IMR-90 (cell line): ENCODE data around the gene SNRNP25.

ENCODE experiments used
- BHLHE40 ChIP-seq: fragments of 150-350 bp; IDR thresholded peaks from 2 replicates; pipeline ENCODE4 v1.6.1; 2016; ENCODE audit warnings: mild to moderate bottlenecking, low read depth, low read length
- CEBPB ChIP-seq: IDR thresholded peaks from 2 replicates; pipeline ENCODE4 v1.6.1; 2012; ENCODE audit warnings: low read depth, low read length, improper control_type of control experiment
- CHD1 ChIP-seq: IDR thresholded peaks from 2 replicates; pipeline ENCODE4 v1.6.1; 2012; ENCODE audit warnings: low read depth, low read length, improper control_type of control experiment
- CTCF ChIP-seq: conservative IDR thresholded peaks from 2 replicates; pipeline ENCODE4 v1.5.1; 2012; ENCODE audit warnings: mild to moderate bottlenecking, low read depth, low read length, improper control_type of control experiment
- MAZ ChIP-seq: IDR thresholded peaks from 2 replicates; pipeline ENCODE4 v1.6.1; 2012; ENCODE audit warnings: low read depth, mild to moderate bottlenecking, low read length, improper control_type of control experiment, moderate library complexity, borderline replicate concordance
- MXI1 ChIP-seq: IDR thresholded peaks from 2 replicates; pipeline ENCODE4 v1.6.1; 2012; ENCODE audit warnings: low read depth, mild to moderate bottlenecking, low read length, moderate library complexity, borderline replicate concordance
- NFE2L2 ChIP-seq: fragments of 150-350 bp; IDR thresholded peaks from 2 replicates; pipeline ENCODE4 v1.6.1; 2016; ENCODE audit warnings: low read depth, mild to moderate bottlenecking, low read length
- POLR2A ChIP-seq: IDR thresholded peaks from 2 replicates; pipeline ENCODE4 v1.6.1; 2012; ENCODE audit warnings: mild to moderate bottlenecking, low read depth, low read length
- RAD21 ChIP-seq: IDR thresholded peaks from 2 replicates; pipeline ENCODE4 v1.6.1; 2012; ENCODE audit warnings: low read length, improper control_type of control experiment
- RCOR1 ChIP-seq: IDR thresholded peaks from 2 replicates; pipeline ENCODE4 v1.6.1; 2012; ENCODE audit warnings: mild to moderate bottlenecking, low read length, improper control_type of control experiment; ENCODE audit not compliant: insufficient replicate concordance
- RFX5 ChIP-seq: IDR thresholded peaks from 2 replicates; pipeline ENCODE4 v1.8.0; 2012; ENCODE audit warnings: low read depth, mild to moderate bottlenecking, low read length, moderate library complexity
- USF2 ChIP-seq: fragments of 150-350 bp; IDR thresholded peaks from 2 replicates; pipeline ENCODE4 v1.6.1; 2017; ENCODE audit warnings: mild to moderate bottlenecking, antibody characterized with exemption, low read length, low read depth
- TF ChIP-seq, protein P1 (sequence below): fragments of 150-350 bp; IDR thresholded peaks from 2 replicates; pipeline ENCODE4 v1.6.1; 2016; ENCODE audit warnings: low read depth, mild to moderate bottlenecking, low read length, moderate library complexity, borderline replicate concordance

DNA sequence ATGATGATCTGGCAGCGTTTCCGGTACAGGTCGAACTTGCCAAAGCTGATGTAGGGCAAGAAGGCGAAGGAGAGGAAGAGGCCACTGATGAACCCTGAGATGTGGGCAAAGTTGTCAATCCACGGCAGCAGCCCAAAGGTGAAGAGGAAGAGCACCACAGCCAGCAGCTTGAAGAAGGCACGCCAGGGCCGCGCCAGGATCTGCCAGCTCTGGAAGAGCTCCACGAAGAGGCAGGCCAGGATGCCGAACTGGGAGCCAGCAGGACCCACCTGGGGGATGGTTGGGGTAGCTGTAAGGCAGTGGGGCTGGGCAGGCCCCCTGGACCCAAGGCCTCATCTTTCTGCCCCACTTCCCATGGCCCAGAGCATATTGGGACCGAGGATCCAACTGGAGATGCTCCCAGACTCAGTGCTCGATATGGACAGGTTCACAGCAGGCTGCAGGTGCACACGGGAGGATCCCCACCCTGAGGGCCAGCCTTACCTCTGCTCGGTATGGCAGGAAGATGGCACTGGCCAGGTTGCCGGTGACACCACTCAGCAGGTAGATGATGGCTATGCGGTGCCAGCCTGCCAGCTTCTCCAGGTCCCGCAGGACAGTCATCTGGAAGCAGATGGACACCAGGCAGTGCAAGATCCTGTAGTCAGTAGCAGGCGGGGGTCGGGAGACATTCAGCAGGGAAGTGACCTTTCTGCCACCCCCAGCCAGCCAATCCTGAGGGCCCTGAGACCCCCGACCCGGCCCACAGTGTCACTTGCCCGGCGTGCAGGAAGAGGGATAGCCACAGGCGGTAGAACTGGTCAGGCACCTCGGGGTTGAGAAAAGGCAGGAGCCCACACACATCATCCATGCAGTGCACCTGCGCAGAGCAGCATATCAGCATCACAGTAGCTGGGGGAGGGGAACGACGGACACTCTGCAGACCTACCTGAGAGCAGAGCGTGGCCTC, 5.1 kb downstream of the SNRNP25 start:
- TF ChIP-seq CEBPB (no peak), USF2 (no peak), CTCF (no peak), POLR2A (no peak), MXI1 (no peak), RCOR1 (no peak), RAD21 (no peak), MAZ (no peak), CHD1 (no peak), NFE2L2 (no peak), RFX5 (no peak), BHLHE40 (no peak)
- TF ChIP-seq, protein P1, sequence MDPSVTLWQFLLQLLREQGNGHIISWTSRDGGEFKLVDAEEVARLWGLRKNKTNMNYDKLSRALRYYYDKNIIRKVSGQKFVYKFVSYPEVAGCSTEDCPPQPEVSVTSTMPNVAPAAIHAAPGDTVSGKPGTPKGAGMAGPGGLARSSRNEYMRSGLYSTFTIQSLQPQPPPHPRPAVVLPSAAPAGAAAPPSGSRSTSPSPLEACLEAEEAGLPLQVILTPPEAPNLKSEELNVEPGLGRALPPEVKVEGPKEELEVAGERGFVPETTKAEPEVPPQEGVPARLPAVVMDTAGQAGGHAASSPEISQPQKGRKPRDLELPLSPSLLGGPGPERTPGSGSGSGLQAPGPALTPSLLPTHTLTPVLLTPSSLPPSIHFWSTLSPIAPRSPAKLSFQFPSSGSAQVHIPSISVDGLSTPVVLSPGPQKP = no peak
